Effector CD8-positive, alpha-beta T cell (primary cell): ENCODE results near the gene SMIM5.

Source experiments
- DNase-seq: peaks from one replicate; lab custom pipeline; 2025; lab: John Stamatoyannopoulos, UW

SMIM5 gene

GRCh38 chr17:75603123-75603522 is 30.1 kb upstream of the SMIM5 start:
- DNase-seq: no peak

DNA sequence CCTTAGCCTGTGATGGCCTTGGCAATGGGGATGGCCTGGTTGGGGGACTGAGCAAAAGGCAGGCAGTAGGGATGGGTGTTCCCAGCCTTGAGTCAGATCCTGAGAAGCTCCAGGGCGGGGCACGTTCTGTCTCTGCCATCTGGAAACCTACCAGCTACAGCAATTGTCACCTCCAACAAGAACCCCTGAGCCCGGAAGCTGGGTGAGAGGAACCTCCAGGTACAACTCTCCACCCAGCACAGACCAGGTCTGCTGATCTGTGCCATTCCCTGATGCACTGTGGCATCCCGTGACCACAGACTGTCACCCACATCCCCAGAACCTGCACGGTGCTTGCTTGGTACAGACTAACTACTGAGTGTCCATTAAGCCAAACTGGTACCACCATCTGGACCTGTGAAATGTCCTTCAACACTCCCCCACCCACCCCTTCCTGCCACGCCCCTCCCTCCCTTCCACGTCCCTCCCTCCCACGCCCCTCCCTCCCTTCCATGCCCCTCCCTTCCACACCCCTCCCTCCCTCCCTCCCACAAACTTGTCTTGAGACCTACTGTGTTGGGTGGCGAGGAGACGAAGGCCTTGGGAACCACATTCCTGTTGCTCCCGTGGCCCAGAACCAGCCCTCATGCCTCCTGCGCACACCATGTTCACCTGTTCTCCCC is 29.1 kb upstream of the SMIM5 start:
- DNase-seq: no peak

- DNase-seq: no peak
Measured at GRCh38 chr17:75605790-75606189, 27.4 kb upstream of the SMIM5 start.

DNA sequence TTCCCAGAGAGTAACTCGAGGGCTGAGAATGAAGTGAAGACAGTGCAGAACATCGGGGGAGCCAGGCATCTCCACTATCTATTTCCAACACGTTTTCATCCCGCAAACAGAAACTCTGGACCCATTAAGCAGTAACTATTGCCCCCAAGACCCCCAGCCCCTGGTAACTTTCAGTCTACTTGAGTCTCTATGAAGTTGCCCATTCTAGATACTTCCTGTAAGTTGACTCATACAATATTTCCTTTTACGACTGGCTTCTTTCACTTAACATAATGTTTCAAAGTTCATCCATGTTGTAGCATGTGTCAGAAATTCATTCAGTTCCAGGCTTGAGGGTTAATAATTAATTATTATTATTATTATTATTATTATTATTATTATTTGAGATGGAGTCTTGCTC is 26.1 kb upstream of the SMIM5 start:
- DNase-seq: no peak

DNA sequence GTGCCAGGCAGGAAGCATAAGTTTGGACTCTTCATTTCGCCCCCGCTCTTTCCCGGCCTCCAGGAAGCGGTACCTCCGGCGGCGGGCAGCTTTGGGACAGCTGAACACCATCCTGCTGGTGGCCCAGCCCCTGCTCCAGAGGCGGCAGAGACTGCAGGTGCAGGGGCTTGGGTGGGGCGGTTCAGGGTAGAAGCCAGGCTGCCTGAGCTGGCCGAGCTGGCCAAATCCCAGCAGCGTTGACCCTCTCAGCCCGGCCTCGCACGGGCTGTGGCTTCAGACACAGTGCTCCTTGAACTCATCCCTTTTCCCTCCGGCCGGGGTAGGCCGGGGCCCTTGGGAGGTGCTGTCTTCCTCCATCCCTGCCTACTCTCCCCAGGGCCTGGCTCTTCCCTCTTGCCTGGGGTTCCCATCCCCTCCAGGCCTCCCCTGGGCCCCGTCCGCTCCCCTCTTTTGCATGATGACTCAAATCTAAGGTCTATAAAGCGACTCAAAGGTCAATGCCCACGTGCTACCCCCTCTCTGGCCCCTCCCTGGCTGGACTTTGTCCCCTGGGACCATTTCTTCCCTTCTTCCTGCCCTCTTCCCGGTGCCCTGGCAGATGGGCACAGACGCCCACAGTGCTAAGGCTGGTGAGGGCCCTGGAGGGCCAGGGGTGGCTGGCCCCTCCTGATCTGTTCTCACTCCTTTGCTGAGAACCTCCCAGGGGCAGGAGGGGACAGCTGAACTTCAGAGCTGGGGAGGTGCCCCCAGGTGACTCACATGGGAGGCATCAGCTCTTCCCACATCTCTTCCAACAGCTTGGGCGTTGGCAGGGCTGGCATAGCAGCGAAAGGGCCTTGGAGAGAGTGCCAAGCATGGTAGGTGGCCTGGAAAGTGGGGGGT is 22.9 kb upstream of the SMIM5 start:
- no peak for DNase-seq

DNA sequence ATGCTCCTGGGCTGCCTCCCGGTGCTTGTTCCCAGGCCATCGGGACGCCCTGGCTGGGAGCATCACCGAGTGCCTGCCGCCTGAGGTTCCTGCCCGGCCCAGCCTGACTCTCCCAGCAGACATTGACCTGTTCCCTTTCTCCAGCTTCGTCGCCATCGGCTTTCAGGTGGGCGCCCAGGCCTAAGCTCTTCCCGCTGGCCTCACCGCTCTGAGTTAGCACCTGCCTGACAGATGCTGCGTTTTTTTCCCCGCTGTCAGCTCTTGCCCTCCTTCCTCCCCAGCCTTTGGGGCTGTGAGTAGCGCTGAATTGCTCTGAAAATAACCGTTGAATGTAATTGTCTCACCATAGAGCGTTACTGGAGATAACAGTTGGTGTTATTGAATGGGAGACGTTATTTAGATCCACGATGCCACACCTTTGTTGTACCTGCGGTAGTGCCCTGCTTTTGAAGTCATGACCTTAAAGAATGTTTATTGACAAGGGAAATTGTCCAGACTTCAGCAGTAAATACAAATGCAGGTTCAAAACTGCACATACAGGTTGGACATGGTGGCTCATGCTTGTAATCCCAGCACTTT is 21.3 kb upstream of the SMIM5 start:
- DNase-seq: no peak

GRCh38 chr17:75612906-75613626 is 20.2 kb upstream of the SMIM5 start:
- no peak for DNase-seq

DNA sequence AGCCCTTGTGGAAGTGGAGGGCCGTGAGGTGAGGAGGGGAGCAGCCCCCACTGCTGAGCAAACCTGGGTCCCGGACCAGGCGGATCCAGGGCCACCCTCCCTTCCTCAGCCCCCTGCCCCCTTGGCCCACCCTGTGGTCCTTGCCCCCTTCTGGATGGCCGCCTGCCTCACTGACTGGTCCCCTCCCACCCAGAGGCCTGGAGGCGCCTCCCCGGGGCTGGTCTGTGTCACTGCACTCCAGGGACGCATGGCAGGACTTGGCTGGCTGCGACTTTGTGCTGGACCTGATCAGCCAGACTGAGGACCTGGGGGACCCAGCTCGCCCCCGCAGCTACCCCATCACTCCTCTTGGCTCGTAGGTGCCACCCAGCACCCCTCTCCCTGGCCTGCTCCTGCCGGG is 19.2 kb upstream of the SMIM5 start:
- no peak for DNase-seq

DNA sequence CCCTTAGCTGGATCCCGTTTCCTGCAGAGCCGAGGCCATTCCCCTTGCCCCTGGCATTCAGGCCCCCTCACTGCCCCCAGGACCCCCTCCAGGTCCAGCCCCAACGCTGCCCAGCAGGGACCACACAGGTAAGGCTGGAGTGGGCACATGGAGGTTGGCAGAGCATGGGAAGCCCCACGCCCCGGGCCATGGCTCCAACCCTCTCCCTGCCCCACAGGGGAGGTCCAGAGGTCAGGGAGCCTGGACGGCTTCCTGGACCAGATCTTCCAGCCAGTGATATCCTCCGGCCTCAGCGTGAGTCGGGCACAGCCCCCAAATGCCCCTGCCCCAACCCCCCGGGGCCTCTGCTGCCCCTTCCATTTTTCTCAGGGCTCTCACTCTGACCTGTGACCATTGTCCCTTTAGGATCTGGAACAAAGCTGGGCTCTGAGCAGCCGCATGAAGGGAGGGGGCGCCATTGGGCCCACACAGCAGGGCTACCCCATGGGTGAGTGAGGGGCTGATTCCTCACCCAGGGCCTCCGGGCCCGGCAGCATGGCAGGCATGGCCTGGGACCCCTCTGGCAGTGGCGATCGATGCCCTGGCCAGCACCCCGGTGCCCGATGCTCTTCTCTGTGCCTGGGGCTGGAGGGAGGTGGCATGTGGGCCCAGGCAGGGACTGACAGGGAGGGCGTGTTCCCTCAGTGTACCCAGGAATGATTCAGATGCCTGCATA is 18.5 kb upstream of the SMIM5 start:
- DNase-seq: no peak

- DNase-seq: no peak
Measured at GRCh38 chr17:75615301-75615700, 17.9 kb upstream of the SMIM5 start.

DNA sequence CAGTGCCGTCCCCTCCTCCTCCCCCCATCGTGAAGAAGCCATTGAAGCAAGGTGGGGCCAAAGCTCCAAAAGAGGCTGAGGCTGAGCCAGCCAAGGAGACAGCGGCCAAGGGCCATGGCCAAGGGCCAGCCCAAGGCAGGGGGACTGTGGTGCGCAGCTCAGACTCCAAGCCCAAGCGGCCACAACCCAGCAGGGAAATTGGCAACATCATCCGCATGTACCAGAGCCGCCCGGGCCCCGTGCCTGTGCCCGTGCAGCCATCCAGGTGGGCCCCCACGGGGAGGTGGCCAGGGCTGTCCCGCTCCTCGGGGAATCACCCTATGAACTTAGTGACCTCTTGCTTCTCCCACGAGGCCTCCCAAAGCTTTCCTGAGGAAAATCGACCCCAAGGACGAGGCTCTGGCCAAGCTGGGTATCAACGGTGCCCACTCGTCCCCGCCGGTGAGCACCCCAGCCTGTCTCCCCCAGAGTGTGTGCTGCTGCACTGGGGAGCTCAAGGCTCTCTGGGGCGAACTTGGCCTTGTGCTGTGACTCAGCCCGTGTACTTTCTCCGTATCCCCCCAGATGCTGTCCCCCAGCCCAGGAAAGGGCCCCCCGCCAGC is 16.6 kb upstream of the SMIM5 start:
- DNase-seq: no peak

DNA sequence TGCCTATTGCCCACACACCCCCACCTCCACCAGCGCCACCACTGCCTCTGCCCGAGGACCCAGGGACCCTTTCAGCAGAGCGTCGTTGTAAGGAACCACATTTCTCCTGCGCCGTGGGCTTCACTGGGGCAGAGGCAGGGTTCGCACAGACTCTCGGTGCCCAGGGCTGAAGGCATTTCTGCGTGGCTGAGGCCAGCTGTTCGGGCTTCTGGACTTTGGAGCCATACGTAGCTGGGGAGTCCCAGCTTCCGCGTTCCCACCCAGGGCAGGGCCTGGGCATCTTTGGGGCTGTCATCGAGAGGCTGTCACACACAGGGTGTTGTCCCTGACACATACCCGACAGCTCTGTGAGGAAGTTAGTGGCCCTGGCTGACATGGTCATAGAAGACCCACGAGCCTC is 16.0 kb upstream of the SMIM5 start:
- DNase-seq: no peak

DNA sequence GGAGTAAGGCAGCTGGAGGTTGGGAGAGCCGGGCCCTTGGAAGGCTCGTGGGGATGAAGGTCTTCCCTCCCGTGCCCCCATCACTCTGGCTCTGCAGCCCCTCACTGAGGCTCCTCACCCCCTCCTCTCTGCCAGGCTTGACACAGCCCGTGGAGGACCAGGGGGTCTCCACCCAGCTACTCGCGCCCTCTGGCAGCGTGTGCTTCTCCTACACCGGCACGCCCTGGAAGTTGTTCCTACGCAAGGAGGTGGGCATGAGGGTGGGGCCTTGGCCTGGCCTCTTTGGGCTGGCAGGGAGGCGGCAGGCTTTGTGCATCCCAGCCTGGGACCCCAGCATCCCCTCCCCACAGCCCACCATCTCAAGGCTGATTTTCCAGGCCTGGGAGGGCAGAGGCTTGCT is 15.6 kb upstream of the SMIM5 start:
- no peak for DNase-seq

- no peak for DNase-seq
Measured at GRCh38 chr17:75619506-75620431, 13.5 kb upstream of the SMIM5 start.

GRCh38 chr17:75621489-75621888 is 11.7 kb upstream of the SMIM5 start:
- no peak for DNase-seq

DNA sequence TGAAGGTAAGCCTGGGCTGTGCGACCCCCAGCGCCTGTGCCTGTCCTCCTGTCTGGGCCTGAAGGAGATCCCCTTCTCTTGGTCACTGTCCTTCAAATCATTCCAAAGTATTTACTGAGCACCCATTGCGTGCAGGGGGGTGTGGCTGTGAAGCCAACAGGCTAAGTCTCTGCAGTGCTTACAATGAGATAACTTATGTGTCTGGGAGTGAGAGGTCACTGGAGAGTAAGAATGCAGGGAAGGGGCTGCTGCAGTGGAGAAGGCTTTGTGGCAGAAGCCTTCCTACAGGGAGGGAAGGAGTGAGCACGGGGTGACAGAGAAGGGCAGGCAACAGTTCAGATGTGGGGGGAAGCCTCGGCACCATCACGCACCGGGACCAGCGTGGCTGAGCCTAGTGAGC is 11.2 kb upstream of the SMIM5 start:
- no peak for DNase-seq

DNA sequence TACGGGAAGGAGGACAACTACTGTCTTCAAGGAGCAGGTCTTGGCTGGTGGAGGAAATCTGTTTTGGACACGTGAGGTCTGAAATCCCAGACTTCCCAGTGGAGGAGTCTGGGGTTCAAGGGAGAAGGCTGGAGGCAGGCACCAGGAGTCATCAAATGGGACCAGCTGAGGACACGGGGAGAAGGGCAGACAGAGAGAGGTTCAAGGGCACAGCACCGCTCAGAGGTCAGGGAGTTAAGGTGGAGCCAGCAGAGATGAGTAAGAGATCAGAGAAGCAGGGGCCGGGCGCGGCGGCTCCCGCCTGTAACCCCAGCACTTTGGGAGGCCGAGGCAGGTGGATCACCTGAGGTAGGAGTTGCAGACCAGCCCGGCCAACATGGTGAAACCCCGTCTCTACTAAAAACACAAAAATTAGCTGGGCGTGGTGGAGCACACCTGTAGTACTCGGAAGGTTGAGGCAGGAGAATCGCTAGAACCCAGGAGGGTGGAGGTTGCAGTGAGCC is 10.4 kb upstream of the SMIM5 start:
- DNase-seq: no peak

- no peak for DNase-seq
Measured at GRCh38 chr17:75623386-75623785, 9.8 kb upstream of the SMIM5 start.

DNA sequence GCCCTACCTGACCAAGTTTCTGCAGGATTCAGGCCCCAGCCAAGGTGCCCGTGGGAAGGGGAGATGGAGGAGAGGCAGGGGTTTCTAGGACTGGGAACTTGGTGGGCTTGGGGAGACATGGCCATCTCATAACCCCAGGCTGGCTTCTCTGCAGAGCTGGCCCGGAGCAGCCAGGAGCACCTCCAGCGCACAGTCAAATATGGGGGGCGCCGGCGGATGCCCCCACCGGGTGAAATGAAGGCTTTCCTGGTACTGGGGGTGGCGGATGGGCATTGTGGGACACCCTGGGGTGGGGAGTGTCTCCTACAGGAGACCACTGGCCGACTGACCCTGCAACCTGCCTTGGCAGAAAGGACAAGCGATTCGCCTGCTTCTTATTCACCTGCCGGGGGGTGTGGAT is 9.2 kb upstream of the SMIM5 start:
- DNase-seq: no peak

GRCh38 chr17:75624714-75625345 is 8.4 kb upstream of the SMIM5 start:
- no peak for DNase-seq
